GM08714 (cell line): Measurements from ENCODE around the gene CSF3R.

Experiments used
- H3K4me3 ChIP-seq: fragments of 200-500 bp; sonication (Bioruptor generic); 2 replicates; pipeline ENCODE4 v1.5.1; 2014; ENCODE audit warnings: mild to moderate bottlenecking, low read length, inconsistent platforms
- ZNF274 ChIP-seq: IDR thresholded peaks from 2 replicates; pipeline ENCODE4 v1.6.1; 2012; ENCODE audit warnings: mild to moderate bottlenecking, low read depth, low read length

Gene CSF3R

GRCh38 chr1:36482724-36483388, at the start of gene CSF3R:
Gene CSF3R (minus strand): TSS chr1:36482913. CDS start chr1:36479496, 3,417 bp downstream.
- TF ChIP-seq ZNF274: no peak
- no peak within 1 kb of the TSS for H3K4me3 ChIP-seq

GRCh38 chr1:36531833-36532232, 49.1 kb upstream of the CSF3R start:
- no peak for TF ChIP-seq ZNF274
- H3K4me3 ChIP-seq: no peak overlapping the region

- no peak for TF ChIP-seq ZNF274
- H3K4me3 ChIP-seq: no peak overlapping the region
These were observed 48.1 kb upstream of the CSF3R start for GRCh38 chr1:36530791-36531190.

- TF ChIP-seq ZNF274: no peak
- H3K4me3 ChIP-seq: no peak overlapping the region
These were observed 47.5 kb upstream of the CSF3R start for GRCh38 chr1:36530261-36530660.

- no peak for TF ChIP-seq ZNF274
- no peak overlapping the region for H3K4me3 ChIP-seq
These were observed 47.1 kb upstream of the CSF3R start for GRCh38 chr1:36529769-36530260.

GRCh38 chr1:36528361-36529349, 45.9 kb upstream of the CSF3R start:
- TF ChIP-seq ZNF274: no peak
- H3K4me3 ChIP-seq: no peak overlapping the region

- TF ChIP-seq ZNF274: no peak
These were observed 42.5 kb upstream of the CSF3R start for GRCh38 chr1:36525166-36525565.

GRCh38 chr1:36524359-36525062, 41.8 kb upstream of the CSF3R start:
- H3K4me3 ChIP-seq: no peak overlapping the region
- no peak for TF ChIP-seq ZNF274

More at GRCh38 chr1:36525166-36525565, 42.5 kb upstream of the CSF3R start:
- H3K4me3 ChIP-seq: no peak overlapping the region

- no peak overlapping the region for H3K4me3 ChIP-seq
- TF ChIP-seq ZNF274: no peak
These were observed 41.1 kb upstream of the CSF3R start for GRCh38 chr1:36523850-36524249.

- H3K4me3 ChIP-seq: no peak overlapping the region
- no peak for TF ChIP-seq ZNF274
These were observed 40.5 kb upstream of the CSF3R start for GRCh38 chr1:36523230-36523495.

- no peak overlapping the region for H3K4me3 ChIP-seq
- no peak for TF ChIP-seq ZNF274
These were observed 39.9 kb upstream of the CSF3R start for GRCh38 chr1:36522461-36523229.

GRCh38 chr1:36522021-36522420, 39.3 kb upstream of the CSF3R start:
- TF ChIP-seq ZNF274: no peak
- H3K4me3 ChIP-seq: no peak overlapping the region

GRCh38 chr1:36520771-36521420, 38.2 kb upstream of the CSF3R start:
- TF ChIP-seq ZNF274: no peak
- H3K4me3 ChIP-seq: no peak overlapping the region
